ENCODE data around the gene HSPB9. TPM values are rescaled to one million over a fixed set of nuclear protein-coding genes. Genes with fewer than 3 reads are reported as not detected.

Gene HSPB9
- total and polyA plus RNA-seq, 2 of the 8 experiments (the other 6 are each of a cell fraction or from before 2014, with no cell fraction given) = 0.27 to 0.30 TPM

GRCh38 chr17:42078396-42079043 lies 44.1 kb upstream of the HSPB9 start (continued):
- TF ChIP-seq, protein P1, sequence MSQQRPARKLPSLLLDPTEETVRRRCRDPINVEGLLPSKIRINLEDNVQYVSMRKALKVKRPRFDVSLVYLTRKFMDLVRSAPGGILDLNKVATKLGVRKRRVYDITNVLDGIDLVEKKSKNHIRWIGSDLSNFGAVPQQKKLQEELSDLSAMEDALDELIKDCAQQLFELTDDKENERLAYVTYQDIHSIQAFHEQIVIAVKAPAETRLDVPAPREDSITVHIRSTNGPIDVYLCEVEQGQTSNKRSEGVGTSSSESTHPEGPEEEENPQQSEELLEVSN (IDR thresholded peaks at IDR 0.05) = no peak
- TF ChIP-seq SP2 (IDR thresholded peaks at IDR 0.05; ENCODE audit: low read length) (no peak), RXRA (IDR thresholded peaks at IDR 0.05; ENCODE audit: insufficient read depth, low read depth, low read length) (no peak), USF2 (IDR thresholded peaks at IDR 0.05; ENCODE audit: low read length) (no peak), CHD2 (IDR thresholded peaks at IDR 0.05; ENCODE audit: low read length) (no peak), YY1 (IDR thresholded peaks at IDR 0.05; ENCODE audit: low read depth, low read length) (no peak), CHD1 (IDR thresholded peaks at IDR 0.05; ENCODE audit: low read depth, low read length) (no peak), CTBP2 (IDR thresholded peaks at IDR 0.05; ENCODE audit: borderline replicate concordance, insufficient read depth, insufficient read length, low read length) (no peak), TAF7 (optimal IDR thresholded peaks at IDR 0.05; ENCODE audit: borderline replicate concordance, low read depth, low read length) (no peak), KDM4A (IDR thresholded peaks at IDR 0.05; ENCODE audit: low read depth, low read length, severe bottlenecking) (no peak)

Data from H1 (cell line).